Activated naive CD8-positive, alpha-beta T cell treated with anti-CD3 and anti-CD28 coated beads, Interleukin-2, amount 10 ng/mL, durations not matched to agents 7 days and 5 days (primary cell): ENCODE results near the gene PCDHGA12. TPM values are rescaled to one million over a fixed set of nuclear protein-coding genes. Genes with fewer than 3 reads are reported as not detected.

ENCODE experiments used
- total RNA-seq, 2 experiments: library from RNA; stranded (reverse); gene quantifications; one replicate each; pipeline ENCODE4 v1.2.3, GENCODE V29; 2021

PCDHGA12 gene
- total RNA-seq, 2 experiments from 2014 or later = 0.11 TPM; not detected in 1

Other genes with a start within 250 kb of the PCDHGA12 start
- not detected for gene PCDHB16, start 248.1 kb upstream of the PCDHGA12 start, total RNA-seq
- not detected for gene PCDHB9, start 243.3 kb upstream of the PCDHGA12 start, total RNA-seq
- gene PCDHB10, start 238.2 kb upstream of the PCDHGA12 start, total RNA-seq = not detected
- not detected for gene PCDHB11, start 230.9 kb upstream of the PCDHGA12 start, total RNA-seq
- gene PCDHB12, start 221.8 kb upstream of the PCDHGA12 start, total RNA-seq = not detected
- gene PCDHB13, start 216.6 kb upstream of the PCDHGA12 start, total RNA-seq = not detected
- under 1 TPM in 1 of 2 experiments, not detected in 1; 0.06 TPM for gene PCDHB14, start 207.2 kb upstream of the PCDHGA12 start, total RNA-seq
- gene PCDHB15, start 185.1 kb upstream of the PCDHGA12 start, total RNA-seq = under 1 TPM in 1 of 2 experiments, not detected in 1; 0.06 TPM
- gene SLC25A2, start 126.5 kb upstream of the PCDHGA12 start, total RNA-seq = 1 to 10 TPM in 1 of 2 experiments, under 1 TPM in 1; 0.99 to 1.3 TPM
- 10 to 100 TPM; 86.2 to 95.9 TPM for gene TAF7, start 109.7 kb upstream of the PCDHGA12 start, total RNA-seq
- under 1 TPM; 0.11 to 0.31 TPM for gene PCDHGA1, start 100.0 kb upstream of the PCDHGA12 start, total RNA-seq
- gene PCDHGA2, start 91.7 kb upstream of the PCDHGA12 start, total RNA-seq = under 1 TPM; 0.08 to 0.09 TPM
- gene PCDHGA3, start 86.7 kb upstream of the PCDHGA12 start, total RNA-seq = under 1 TPM in 1 of 2 experiments, not detected in 1; 0.14 TPM
- gene PCDHGB1, start 80.4 kb upstream of the PCDHGA12 start, total RNA-seq = not detected
- gene PCDHGA4, start 75.5 kb upstream of the PCDHGA12 start, total RNA-seq = under 1 TPM; 0.25 to 0.28 TPM
- gene PCDHGB2, start 70.5 kb upstream of the PCDHGA12 start, total RNA-seq = under 1 TPM; 0.64 to 0.88 TPM
- gene PCDHGA5, start 66.3 kb upstream of the PCDHGA12 start, total RNA-seq = under 1 TPM; 0.23 to 0.30 TPM
- gene PCDHGB3, start 60.3 kb upstream of the PCDHGA12 start, total RNA-seq = under 1 TPM; 0.44 to 0.82 TPM
- under 1 TPM; 0.28 to 0.33 TPM for gene PCDHGA6, start 56.6 kb upstream of the PCDHGA12 start, total RNA-seq
- under 1 TPM; 0.26 to 0.28 TPM for gene PCDHGA7, start 47.8 kb upstream of the PCDHGA12 start, total RNA-seq
- gene PCDHGB4, start 42.8 kb upstream of the PCDHGA12 start, total RNA-seq = under 1 TPM in 1 of 2 experiments, not detected in 1; 0.11 TPM
- under 1 TPM; 0.09 to 0.11 TPM for gene PCDHGA8, start 37.9 kb upstream of the PCDHGA12 start, total RNA-seq
- not detected for gene PCDHGB5, start 32.6 kb upstream of the PCDHGA12 start, total RNA-seq
- gene PCDHGA9, start 27.7 kb upstream of the PCDHGA12 start, total RNA-seq = under 1 TPM in 1 of 2 experiments, not detected in 1; 0.11 TPM
- under 1 TPM; 0.11 to 0.14 TPM for gene PCDHGB6, start 22.5 kb upstream of the PCDHGA12 start, total RNA-seq
- gene PCDHGA10, start 17.5 kb upstream of the PCDHGA12 start, total RNA-seq = under 1 TPM in 1 of 2 experiments, not detected in 1; 0.14 TPM
- under 1 TPM in 1 of 2 experiments, not detected in 1; 0.11 TPM for gene PCDHGB7, start 12.8 kb upstream of the PCDHGA12 start, total RNA-seq
- gene PCDHGA11, start 9.5 kb upstream of the PCDHGA12 start, total RNA-seq = under 1 TPM; 0.08 to 0.09 TPM
- gene PCDHGC3, start 45.5 kb downstream of the PCDHGA12 start, total RNA-seq = not detected
- gene PCDHGC4, start 54.5 kb downstream of the PCDHGA12 start, total RNA-seq = not detected
- not detected for gene PCDHGC5, start 58.6 kb downstream of the PCDHGA12 start, total RNA-seq
- gene DIAPH1, start 188.5 kb downstream of the PCDHGA12 start, total RNA-seq = 100 to 1,000 TPM; 244 to 256 TPM
- 10 to 100 TPM; 85.8 to 89.6 TPM for gene HDAC3, start 206.3 kb downstream of the PCDHGA12 start, total RNA-seq
- 10 to 100 TPM; 31.4 to 31.6 TPM for gene RELL2, start 206.5 kb downstream of the PCDHGA12 start, total RNA-seq
- gene FCHSD1, start 220.9 kb downstream of the PCDHGA12 start, total RNA-seq = 10 to 100 TPM; 98.3 to 99.1 TPM